CD8-positive, alpha-beta memory T cell (primary cell): ENCODE results near the gene RELN. TPM values are rescaled to one million over a fixed set of nuclear protein-coding genes. Genes with fewer than 3 reads are reported as not detected.

Experiments used
- CTCF ChIA-PET: fragments of 350-600 bp; sonication (Branson Sonifier 250); formaldehyde crosslinking; loops from one replicate; lab custom pipeline; 2021; ENCODE audit warnings: antibody characterized with exemption; lab: Charles Lee
- POLR2A ChIA-PET: fragments of 350-600 bp; sonication (Branson Sonifier 250); formaldehyde crosslinking; loops from one replicate; lab custom pipeline; 2021; ENCODE audit warnings: antibody characterized with exemption; lab: Charles Lee
- DNase-seq, 5 donors: peaks; one replicate each; pipeline versions ENCODE4 v3.0.0 to v3.0.0-alpha.2; 2020 to 2022; ENCODE audit warnings: mixed read lengths in 1 of 5
- H3K27ac ChIP-seq: one replicate; pipeline ENCODE4 v1.7.0; 2013; ENCODE audit warnings: low read depth, mild to moderate bottlenecking, low read length, moderate library complexity
- H3K27me3 ChIP-seq: 2 replicates; pipeline ENCODE4 v1.7.0; 2013; ENCODE audit warnings: low read length, mild to moderate bottlenecking; ENCODE audit not compliant: insufficient read depth, poor library complexity, severe bottlenecking
- H3K36me3 ChIP-seq: 2 replicates; pipeline ENCODE4 v1.7.0; 2013; ENCODE audit warnings: mild to moderate bottlenecking, low read length, moderate library complexity; ENCODE audit not compliant: insufficient read depth
- H3K4me1 ChIP-seq: 2 replicates; pipeline ENCODE4 v1.7.0; 2013; ENCODE audit warnings: mild to moderate bottlenecking, low read length, moderate library complexity; ENCODE audit not compliant: insufficient read depth
- H3K4me3 ChIP-seq: 2 replicates; pipeline ENCODE4 v1.7.0; 2013; ENCODE audit warnings: mild to moderate bottlenecking, low read length
- H3K9me3 ChIP-seq: 2 replicates; pipeline ENCODE4 v1.7.0; 2013; ENCODE audit warnings: mild to moderate bottlenecking, low read length
- H3K27ac Mint-ChIP-seq, 8 donors: one replicate each; pipeline ENCODE4 v1.8.0; 2020 to 2021; ENCODE audit warnings: mixed read lengths in 8 of 8, mild to moderate bottlenecking in 6 of 8, inconsistent platforms in 3 of 8, moderate library complexity in 3 of 8
- H3K27me3 Mint-ChIP-seq, 2 donors: one replicate each; pipeline ENCODE4 v1.8.0; 2020 to 2021; ENCODE audit warnings: mixed read lengths in 2 of 2, mild to moderate bottlenecking in 1 of 2, moderate library complexity in 1 of 2
- H3K36me3 Mint-ChIP-seq, 3 donors: one replicate each; pipeline ENCODE4 v1.8.0; 2020 to 2021; ENCODE audit warnings: mixed read lengths in 3 of 3, inconsistent platforms in 1 of 3, mild to moderate bottlenecking in 1 of 3
- H3K4me1 Mint-ChIP-seq, 3 donors: one replicate each; pipeline ENCODE4 v1.8.0; 2020 to 2021; ENCODE audit warnings: mixed read lengths in 3 of 3, inconsistent platforms in 1 of 3, mild to moderate bottlenecking in 1 of 3
- H3K4me3 Mint-ChIP-seq, 7 donors: one replicate each; pipeline ENCODE4 v1.8.0; 2020 to 2021; ENCODE audit warnings: mixed read lengths in 7 of 7, mild to moderate bottlenecking in 6 of 7, moderate library complexity in 4 of 7, inconsistent platforms in 2 of 7
- H3K9me3 Mint-ChIP-seq, 5 donors: one replicate each; pipeline ENCODE4 v1.8.0; 2020 to 2022; ENCODE audit warnings: mixed read lengths in 5 of 5, mild to moderate bottlenecking in 3 of 5, moderate library complexity in 2 of 5, inconsistent platforms in 1 of 5
- polyA plus RNA-seq: library from polyadenylated mRNA; unstranded; fragments of 300-500 nt; fragmentation: Illumina TruSeq; gene quantifications from one replicate; pipeline ENCODE4 v1.2.3, GENCODE V29; 2021
- total RNA-seq, 2 experiments: library from RNA; stranded (reverse); gene quantifications; one replicate each; pipeline ENCODE4 v1.2.3, GENCODE V29; 2021

Gene RELN
- total and polyA plus RNA-seq, 3 experiments from 2014 or later = not detected

DNA sequence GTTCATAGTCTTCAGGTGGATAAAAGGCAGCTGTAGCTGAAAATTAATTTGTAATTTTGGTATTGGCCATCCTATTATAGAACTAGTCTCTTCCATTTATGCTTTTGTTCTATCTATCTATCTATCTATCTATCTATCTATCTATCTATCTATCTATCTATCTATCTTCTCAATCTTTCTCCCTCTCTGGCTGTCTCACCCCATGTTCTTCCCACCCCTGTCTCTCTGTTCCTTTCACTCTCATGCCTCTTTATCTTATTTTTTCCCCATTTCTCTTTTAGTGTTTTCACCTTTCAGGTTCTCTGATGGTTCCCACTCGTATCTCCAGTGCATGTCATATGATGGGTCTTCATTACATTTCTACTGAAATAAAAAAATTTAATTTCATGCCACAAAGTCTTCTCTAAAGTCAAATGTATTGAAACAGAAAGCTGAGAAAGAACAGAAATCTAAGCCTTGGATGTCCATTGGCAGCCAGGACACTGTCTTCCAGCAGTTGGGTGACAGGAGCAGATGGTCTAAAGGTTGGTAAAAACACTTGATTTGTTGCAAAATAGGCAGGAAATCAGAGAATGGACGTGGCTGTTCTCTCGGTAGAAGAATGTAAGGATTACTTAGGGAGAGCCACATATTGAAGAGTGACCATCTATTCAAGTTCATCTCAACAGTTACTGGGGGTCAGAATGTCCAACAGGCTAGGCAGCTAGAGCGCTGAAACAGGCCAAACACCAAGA, 127.0 kb downstream of the RELN start:
- DNase-seq = no peak
- Histone ChIP-seq H3K36me3 (no peaks in the 10 kb centered on the region), H3K27ac (no peak overlapping the region), H3K9me3 (no peaks in the 10 kb centered on the region), H3K4me1 (no peaks in the 10 kb centered on the region), H3K27me3 (no peaks in the 10 kb centered on the region), H3K4me3 (no peak overlapping the region)
- ChIA-PET POLR2A (no interaction called here), CTCF (no interaction called here)
- Mint-ChIP-seq H3K4me3 (no peak overlapping the region), H3K27me3 (peaks cover 0 to 3% of the 10 kb centered on the region in 2 donors), H3K27ac (no peak overlapping the region), H3K36me3 (no peaks in the 10 kb centered on the region), H3K9me3 (peaks cover 0 to 7% (median 0%) of the 10 kb centered on the region in 5 donors), H3K4me1 (no peaks in the 10 kb centered on the region)

DNA sequence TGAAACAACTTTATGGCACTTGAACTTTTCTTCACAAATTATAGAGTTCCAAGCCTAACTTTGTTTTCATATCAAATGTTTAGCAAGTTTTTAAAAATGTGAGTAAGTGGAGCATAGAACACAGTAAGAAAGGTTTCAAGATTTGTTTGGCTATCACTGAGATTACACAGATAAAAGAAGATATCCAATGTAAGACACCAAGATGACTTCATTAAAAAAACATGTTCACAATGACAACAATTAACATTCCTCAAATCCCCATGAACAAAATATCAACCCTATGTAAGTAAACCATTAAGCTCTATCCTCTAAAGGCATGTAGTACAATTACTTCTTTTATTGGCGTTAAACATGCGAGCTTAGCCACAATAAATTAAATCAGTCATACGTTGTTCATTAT, 129.7 kb downstream of the RELN start:
- CTCF ChIA-PET = no interaction called here
- H3K36me3 ChIP-seq = no peaks in the 10 kb centered on the region
- no peak overlapping the region for H3K4me3 ChIP-seq
- H3K27me3 Mint-ChIP-seq = peaks cover 3% of the 10 kb centered on the region in 2 donors
- no peaks in the 10 kb centered on the region for H3K36me3 Mint-ChIP-seq
- no peak overlapping the region for H3K27ac Mint-ChIP-seq
- no peak overlapping the region for H3K4me3 Mint-ChIP-seq
- POLR2A ChIA-PET = no interaction called here
- no peaks in the 10 kb centered on the region for H3K27me3 ChIP-seq
- peaks cover 0 to 7% (median 0%) of the 10 kb centered on the region in 5 donors for H3K9me3 Mint-ChIP-seq
- no peak overlapping the region for H3K27ac ChIP-seq
- DNase-seq = no peak
- H3K9me3 ChIP-seq = no peaks in the 10 kb centered on the region
- H3K4me1 Mint-ChIP-seq = no peaks in the 10 kb centered on the region
- no peaks in the 10 kb centered on the region for H3K4me1 ChIP-seq

DNA sequence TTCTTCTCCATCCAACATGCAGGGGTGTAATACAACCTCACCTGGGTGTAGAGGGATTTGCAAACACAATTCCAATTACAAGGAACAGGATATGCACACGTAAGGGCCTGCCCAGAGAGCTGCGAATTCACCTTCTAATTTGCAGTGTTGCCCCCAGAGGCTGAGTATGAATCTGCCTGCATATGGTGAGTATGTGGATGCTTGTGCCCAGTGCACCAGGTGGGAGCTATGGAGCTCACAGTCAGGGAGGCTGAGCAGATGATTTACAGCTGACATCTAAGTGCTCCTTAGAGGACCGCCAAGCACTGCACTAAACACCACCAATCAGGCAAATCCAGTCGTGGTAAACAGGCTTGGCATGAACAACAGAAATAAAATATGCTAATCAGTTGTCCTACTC, 132.0 kb downstream of the RELN start:
- H3K4me3 ChIP-seq = no peak overlapping the region
- no peak for DNase-seq
- Mint-ChIP-seq H3K4me1 (no peaks in the 10 kb centered on the region), H3K36me3 (no peaks in the 10 kb centered on the region), H3K9me3 (peaks cover 0 to 7% (median 0%) of the 10 kb centered on the region in 5 donors), H3K27me3 (peaks cover 3% of the 10 kb centered on the region in 2 donors), H3K27ac (no peak overlapping the region), H3K4me3 (no peak overlapping the region)
- CTCF ChIA-PET = no interaction called here
- H3K4me1 ChIP-seq = no peaks in the 10 kb centered on the region
- H3K36me3 ChIP-seq = no peaks in the 10 kb centered on the region
- POLR2A ChIA-PET = no interaction called here
- no peak overlapping the region for H3K27ac ChIP-seq
- no peaks in the 10 kb centered on the region for H3K27me3 ChIP-seq
- H3K9me3 ChIP-seq = no peaks in the 10 kb centered on the region

DNA sequence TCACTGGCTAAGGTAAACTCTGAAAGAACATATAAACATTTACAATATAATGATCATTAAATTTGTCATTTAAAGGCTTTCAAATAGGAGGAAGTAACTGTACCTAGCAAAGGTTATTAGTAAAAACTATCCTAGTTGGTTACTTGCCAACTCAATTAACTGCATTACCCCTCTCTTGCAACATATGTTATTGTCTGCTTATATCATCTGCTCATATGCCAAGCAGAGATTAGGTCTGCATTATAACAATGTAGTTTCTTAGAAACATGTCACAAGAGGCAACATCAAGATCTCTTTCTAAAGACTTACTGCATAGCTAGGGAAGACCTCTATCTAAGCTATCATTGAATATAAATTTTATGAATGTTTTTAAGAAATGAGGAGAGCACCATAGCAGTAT, 132.5 kb downstream of the RELN start:
- H3K27me3 ChIP-seq = no peaks in the 10 kb centered on the region
- no peak overlapping the region for H3K27ac Mint-ChIP-seq
- H3K36me3 ChIP-seq = no peaks in the 10 kb centered on the region
- POLR2A ChIA-PET = no interaction called here
- no peak overlapping the region for H3K27ac ChIP-seq
- peaks cover 3% of the 10 kb centered on the region in 2 donors for H3K27me3 Mint-ChIP-seq
- no peak overlapping the region for H3K4me3 ChIP-seq
- H3K4me3 Mint-ChIP-seq = no peak overlapping the region
- no peaks in the 10 kb centered on the region for H3K4me1 Mint-ChIP-seq
- H3K4me1 ChIP-seq = no peaks in the 10 kb centered on the region
- H3K36me3 Mint-ChIP-seq = no peaks in the 10 kb centered on the region
- CTCF ChIA-PET = no interaction called here
- H3K9me3 ChIP-seq = no peaks in the 10 kb centered on the region
- peaks cover 0 to 5% (median 0%) of the 10 kb centered on the region in 5 donors for H3K9me3 Mint-ChIP-seq
- no peak for DNase-seq

DNA sequence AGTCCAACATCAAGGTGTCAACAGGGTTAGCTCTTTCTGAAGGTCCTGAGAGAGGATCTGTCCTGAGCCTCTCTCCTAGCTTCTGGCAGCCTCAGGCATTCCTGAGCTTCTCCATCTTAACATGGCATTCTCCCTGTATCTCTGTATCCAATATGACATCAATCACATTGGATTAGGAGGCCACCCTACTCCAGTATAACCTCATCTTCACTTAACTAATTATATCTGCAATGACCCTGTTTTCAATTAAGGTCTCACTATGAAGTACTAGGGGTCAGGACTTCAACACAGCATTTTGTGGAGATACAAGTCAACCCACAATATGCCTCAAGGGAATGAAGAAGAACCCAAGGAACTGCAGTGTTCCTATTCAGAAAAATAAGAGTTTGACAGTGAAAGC, 133.8 kb downstream of the RELN start:
- Mint-ChIP-seq H3K4me3 (no peak overlapping the region), H3K27me3 (peaks cover 3% of the 10 kb centered on the region in 2 donors), H3K36me3 (no peaks in the 10 kb centered on the region), H3K9me3 (peaks cover 0 to under 1% (median 0%) of the 10 kb centered on the region in 5 donors), H3K4me1 (no peaks in the 10 kb centered on the region), H3K27ac (no peak overlapping the region)
- Histone ChIP-seq H3K4me1 (no peaks in the 10 kb centered on the region), H3K4me3 (no peak overlapping the region), H3K9me3 (no peaks in the 10 kb centered on the region), H3K36me3 (no peaks in the 10 kb centered on the region), H3K27me3 (no peaks in the 10 kb centered on the region), H3K27ac (no peak overlapping the region)
- POLR2A ChIA-PET = no interaction called here
- no peak for DNase-seq
- CTCF ChIA-PET = no interaction called here

DNA sequence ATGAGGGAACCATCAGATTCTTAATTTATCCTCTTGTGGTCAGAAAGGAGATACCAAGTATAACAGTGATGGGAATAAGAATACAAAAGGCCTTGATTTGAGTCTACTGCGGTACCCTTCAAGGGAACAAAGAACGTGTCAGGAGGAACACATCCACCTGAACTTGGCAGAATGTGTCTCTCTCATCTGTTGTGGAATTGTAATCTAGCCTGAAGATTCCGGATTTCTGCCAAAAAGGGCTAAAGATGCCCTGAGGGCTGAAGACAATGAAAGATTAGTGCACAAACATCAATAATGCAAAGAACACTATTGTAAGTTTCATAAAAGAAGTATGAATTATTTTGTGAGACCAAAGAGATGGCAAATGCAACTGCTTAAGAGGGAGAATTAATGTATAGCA, 134.8 kb downstream of the RELN start:
- no peak for DNase-seq
- CTCF ChIA-PET = no interaction called here

DNA sequence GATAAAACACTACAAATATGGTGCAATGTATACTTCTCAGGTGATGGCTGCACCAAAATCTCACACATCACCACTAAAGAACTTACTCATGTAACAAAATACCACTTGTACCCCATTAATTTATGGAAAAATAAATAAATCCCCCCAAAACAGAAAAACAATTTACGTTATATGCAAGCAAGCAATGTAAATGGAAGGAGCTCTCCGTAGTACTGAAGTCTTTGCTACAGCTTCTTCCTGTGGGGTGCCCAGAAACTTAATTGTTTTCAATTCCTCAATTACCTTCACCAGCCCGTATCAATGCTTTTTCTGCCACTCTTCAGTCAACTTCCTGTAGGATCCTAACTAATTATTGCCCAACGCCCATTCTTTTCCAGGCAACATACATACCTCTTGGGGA, 138.1 kb downstream of the RELN start:
- no peak for DNase-seq
- POLR2A ChIA-PET = no interaction called here
- H3K27me3 Mint-ChIP-seq = peaks cover 1 to 3% of the 10 kb centered on the region in 2 donors
- H3K9me3 Mint-ChIP-seq = peaks cover 0 to 8% (median 3%) of the 10 kb centered on the region in 5 donors
- Histone ChIP-seq H3K27me3 (no peaks in the 10 kb centered on the region), H3K27ac (no peak overlapping the region), H3K36me3 (no peaks in the 10 kb centered on the region), H3K4me3 (no peak overlapping the region), H3K4me1 (no peaks in the 10 kb centered on the region), H3K9me3 (no peaks in the 10 kb centered on the region)
- no peak overlapping the region for H3K27ac Mint-ChIP-seq
- CTCF ChIA-PET = no interaction called here
- H3K36me3 Mint-ChIP-seq = peaks cover 0 to 2% (median 0%) of the 10 kb centered on the region in 3 donors
- H3K4me1 Mint-ChIP-seq = no peaks in the 10 kb centered on the region
- H3K4me3 Mint-ChIP-seq = no peak overlapping the region

More for the DNA sequence above, 134.8 kb downstream of the RELN start:
- Histone ChIP-seq H3K4me3 (no peak overlapping the region), H3K4me1 (no peaks in the 10 kb centered on the region), H3K27ac (no peak overlapping the region), H3K27me3 (no peaks in the 10 kb centered on the region), H3K36me3 (no peaks in the 10 kb centered on the region), H3K9me3 (no peaks in the 10 kb centered on the region)
- Mint-ChIP-seq H3K27ac (no peak overlapping the region), H3K27me3 (peaks cover 1 to 3% of the 10 kb centered on the region in 2 donors), H3K9me3 (peaks cover 0 to 3% (median 0%) of the 10 kb centered on the region in 5 donors), H3K4me3 (no peak overlapping the region), H3K36me3 (peaks cover 0 to 2% (median 0%) of the 10 kb centered on the region in 3 donors), H3K4me1 (no peaks in the 10 kb centered on the region)
- POLR2A ChIA-PET = no interaction called here

DNA sequence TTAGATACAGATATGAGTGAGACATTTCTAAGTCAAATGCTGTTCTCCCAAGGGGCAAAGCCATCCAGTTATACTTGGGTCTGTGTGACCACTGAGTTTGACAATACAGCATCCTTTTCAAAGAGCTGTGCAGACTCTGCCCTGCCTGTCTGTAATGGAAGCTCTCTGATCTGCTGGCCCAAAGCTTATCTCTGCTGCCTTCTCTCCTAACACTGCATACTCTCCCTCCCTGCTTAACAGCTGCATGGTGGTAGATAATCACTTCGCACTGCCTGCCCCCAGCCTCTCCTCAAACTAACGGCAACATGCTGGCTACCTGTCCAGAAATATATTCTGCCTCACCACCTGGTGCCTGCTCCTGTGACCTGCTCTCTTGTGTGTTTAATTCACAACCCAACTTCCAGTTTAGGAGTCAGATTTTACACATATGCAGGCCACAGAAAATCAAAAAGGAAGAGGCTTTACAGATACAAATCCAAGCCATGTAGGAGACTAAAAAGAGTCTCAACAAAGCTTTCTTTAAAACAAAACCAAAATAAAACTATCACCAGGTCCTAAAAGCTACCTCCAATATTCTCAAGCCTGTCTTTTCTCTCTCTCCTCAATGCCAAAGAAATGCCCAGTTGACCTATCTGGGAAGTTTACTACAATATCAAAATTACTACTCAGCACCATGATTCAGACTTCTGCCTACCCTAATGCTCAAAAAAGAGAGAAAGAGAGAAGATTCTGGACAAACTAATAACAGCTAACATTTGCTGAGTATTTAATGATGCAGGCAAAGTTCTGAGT, 145.6 kb downstream of the RELN start:
- no peaks in the 10 kb centered on the region for H3K36me3 ChIP-seq
- H3K9me3 ChIP-seq = no peaks in the 10 kb centered on the region
- H3K4me1 ChIP-seq = no peaks in the 10 kb centered on the region
- no peak overlapping the region for H3K4me3 ChIP-seq
- H3K36me3 Mint-ChIP-seq = no peaks in the 10 kb centered on the region
- H3K9me3 Mint-ChIP-seq = peaks cover 0 to 3% (median 0%) of the 10 kb centered on the region in 5 donors
- no peaks in the 10 kb centered on the region for H3K4me1 Mint-ChIP-seq
- no peak overlapping the region for H3K27ac Mint-ChIP-seq
- CTCF ChIA-PET = no interaction called here
- POLR2A ChIA-PET = no interaction called here
- no peak overlapping the region for H3K27ac ChIP-seq
- no peak overlapping the region for H3K4me3 Mint-ChIP-seq
- no peaks in the 10 kb centered on the region for H3K27me3 ChIP-seq
- no peak for DNase-seq
- no peaks in the 10 kb centered on the region for H3K27me3 Mint-ChIP-seq
